ENCODE results near the gene RAB3IL1.

The RAB3IL1 gene

DNA sequence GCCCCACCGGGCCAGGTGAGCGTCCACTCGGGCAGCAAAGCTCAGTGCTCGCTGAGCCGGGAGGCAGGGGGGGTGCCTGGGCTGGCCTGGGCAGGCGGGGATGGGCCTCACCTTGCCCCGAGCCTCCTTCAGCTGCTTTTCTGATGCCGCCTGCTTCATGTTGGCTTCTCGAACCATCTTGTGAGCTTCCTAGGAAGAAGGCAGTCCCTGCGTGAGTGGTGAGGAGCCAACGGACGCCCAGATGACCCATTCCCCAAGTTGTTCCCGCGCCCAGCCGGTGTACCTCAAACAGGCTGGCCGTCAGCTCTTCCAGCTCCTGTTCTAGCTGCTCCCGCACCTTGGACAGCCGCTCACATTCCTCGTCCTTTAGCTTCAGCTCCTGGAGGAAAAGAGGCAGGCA lies 10.1 kb downstream of the RAB3IL1 start:
- DNase-seq (ENCODE audit: low read depth, low spot score) = no peak
- no peak overlapping the region for H3K27ac ChIP-seq

DNA sequence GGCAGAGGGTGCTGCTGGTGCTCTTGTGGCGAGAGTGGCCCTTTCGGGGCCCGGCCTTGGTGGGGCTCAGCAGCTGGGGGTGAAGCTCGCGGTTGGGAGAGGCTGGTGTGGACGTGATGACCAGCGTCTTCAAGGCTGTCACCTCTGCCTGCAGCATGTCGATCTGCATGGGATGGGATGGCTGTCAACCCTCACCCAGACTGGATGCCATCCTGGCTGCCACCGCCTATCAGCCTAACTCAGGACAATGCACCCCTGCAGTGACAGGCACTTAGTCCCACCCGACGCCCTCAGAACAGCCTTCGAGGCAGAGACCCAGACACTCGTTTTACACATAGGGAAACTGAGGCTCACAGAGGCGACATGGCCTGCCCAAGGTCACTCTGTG lies 10.8 kb downstream of the RAB3IL1 start:
- no peak for DNase-seq (ENCODE audit: low read depth, low spot score)
- H3K27ac ChIP-seq = no peak overlapping the region

DNA sequence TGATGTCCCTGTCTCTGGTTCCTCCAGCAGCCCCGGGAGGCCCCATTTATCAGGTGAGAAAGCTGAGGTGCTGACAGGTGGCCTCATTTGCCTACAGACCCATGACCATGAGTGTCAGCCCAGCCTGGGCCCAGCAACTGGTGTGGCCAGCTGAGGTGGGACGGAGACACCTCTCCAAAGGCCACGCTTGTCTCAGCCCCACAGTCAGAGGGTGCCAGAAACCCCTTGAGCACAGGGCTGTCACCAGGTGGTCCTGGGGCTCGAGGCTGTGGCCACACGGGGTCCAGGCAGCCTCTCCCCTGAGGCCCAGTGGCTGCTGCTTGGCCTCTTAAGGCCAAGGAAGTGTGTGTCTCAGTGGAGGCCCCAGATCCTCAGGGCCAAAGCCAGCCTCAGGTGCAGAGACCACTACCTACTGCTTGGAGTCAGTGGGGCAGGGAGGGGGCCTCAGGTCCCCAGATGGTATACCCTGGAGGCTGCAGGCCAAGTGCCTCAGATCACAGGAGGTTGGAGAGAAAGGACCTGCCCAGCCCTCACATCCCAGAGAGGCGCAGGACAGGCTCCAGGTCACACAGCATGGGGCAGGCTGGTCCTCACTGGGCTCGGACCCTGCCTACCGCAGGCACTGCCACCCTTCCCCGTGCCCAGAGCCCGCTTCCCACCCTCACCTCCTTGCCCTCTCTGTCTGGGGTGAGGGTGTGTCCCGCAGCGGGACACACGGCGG lies 11.4 kb downstream of the RAB3IL1 start:
- H3K27ac ChIP-seq = no peak overlapping the region
- DNase-seq (ENCODE audit: low read depth, low spot score) = no peak

DNA sequence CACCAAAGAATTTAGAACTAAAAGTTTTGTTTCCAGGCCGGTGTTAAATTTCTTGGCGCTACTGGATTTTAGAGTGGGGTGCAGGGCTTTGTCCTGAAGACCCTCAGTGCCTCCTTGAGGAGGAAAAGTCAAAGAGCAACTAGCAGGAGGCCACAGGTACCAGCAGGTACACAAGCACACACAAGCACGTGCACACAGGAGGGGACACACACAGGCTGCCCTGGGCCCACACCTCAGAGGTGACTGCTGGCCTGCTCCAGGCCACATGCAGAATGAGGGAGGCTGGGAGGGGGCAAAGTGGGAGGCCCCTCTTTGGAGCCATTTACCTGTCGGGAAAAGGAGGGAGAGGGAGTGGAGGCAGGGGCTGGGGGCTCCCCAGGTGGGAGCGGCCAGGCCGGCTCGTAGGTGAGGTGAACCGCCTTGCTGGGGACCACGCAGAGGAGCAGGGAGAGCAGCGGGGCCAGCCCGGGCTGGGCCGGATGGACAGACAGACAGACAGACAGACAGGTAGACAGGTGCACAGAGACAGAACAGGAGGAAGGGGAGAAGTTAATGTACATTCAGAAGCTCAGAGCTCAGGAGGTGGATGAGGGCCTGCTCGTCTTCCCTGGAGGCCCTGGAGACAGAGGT lies 12.2 kb downstream of the RAB3IL1 start:
- no peak for DNase-seq (ENCODE audit: low read depth, low spot score)
- no peak overlapping the region for H3K27ac ChIP-seq

DNA sequence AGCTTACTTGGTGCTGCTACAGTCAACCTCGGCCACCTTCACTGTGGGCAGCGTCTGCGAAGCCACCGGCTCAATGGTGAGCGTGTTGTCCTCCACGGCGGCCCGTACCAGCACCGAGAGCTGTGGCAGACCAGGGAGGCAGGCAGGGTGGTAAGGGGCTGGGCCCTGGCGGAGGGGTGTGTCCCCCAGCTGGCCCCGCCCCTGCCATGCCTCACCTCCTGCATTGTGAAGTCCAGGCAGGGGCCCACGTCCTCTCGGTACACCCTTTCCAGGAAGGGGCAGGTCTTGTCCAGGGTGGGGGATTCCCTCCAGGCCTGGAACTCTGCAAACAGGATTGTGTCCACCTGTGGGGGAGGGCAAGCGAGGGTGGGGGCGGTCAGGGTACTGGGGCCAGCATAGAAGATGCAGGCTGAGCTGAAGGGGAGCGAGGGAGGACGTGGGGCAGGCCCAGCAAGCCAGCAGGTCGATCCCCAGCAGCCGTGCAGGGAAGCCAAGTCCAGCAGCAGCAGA lies 12.8 kb downstream of the RAB3IL1 start:
- DNase-seq (ENCODE audit: low read depth, low spot score) = no peak

DNA sequence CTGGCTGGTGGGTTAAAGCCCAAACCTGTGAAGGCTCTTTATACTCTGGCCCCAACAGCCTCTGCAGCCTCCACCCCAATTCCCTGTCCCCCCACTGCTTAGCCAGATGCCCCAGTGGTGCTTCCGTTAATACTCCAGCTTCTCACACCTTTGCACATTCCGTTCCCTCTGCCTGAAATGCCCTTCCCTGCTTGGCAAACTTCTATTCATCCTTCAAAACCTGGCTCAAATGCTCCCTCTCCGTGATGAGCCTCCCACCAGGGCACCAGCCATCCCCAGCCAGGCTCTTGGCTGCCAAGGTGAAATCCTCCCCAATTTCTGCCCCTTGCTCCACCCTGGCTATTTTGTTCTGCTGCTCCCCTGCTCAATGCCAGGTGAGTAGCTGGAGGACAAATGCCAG lies 13.5 kb downstream of the RAB3IL1 start:
- no peak for DNase-seq (ENCODE audit: low read depth, low spot score)

More for the DNA sequence above, 12.8 kb downstream of the RAB3IL1 start:
- H3K27ac ChIP-seq = no peak overlapping the region

DNA sequence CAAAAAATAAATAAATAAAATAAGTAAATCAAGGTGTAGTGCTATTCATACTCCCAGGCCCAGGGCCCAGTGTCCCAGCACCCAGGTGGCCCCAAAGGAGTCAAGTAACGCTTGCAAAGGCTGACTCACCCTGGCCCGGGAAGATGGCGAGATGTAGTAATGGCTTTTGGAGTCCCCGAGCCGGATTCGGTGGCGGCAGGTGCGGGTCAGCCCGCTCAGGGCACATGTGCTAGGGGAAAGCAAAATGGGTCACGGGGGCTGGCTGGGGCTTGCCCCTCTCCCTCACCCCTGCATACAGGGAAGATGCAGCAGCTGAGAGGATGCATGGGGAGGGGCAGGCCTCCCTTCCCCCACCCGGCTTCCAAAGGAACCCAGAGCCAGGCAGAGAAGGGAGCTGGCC lies 15.1 kb downstream of the RAB3IL1 start:
- DNase-seq (ENCODE audit: low read depth, low spot score) = no peak
- no peak overlapping the region for H3K27ac ChIP-seq

More for the DNA sequence above, 13.5 kb downstream of the RAB3IL1 start:
- no peak overlapping the region for H3K27ac ChIP-seq

DNA sequence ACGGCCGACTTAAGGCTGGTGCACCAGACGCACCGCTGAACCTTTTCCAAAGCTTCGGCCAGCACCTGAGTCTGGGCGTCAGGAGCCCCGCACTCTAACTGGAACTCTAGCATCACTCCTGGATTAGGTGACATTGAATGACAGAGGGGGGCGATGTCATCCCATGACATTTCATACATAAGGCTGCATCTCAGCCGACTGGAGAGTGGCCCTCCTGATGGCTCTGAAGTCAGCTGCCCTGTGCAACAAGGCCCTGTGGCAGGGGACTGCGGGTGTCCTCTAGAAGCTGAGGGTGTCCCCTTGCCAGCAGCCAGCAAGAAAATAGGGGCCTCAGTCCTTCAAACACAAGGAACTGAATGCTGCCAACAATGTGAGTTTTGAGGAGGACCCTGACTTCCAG lies 16.0 kb downstream of the RAB3IL1 start:
- DNase-seq (ENCODE audit: low read depth, low spot score) = no peak
- no peak overlapping the region for H3K27ac ChIP-seq

DNA sequence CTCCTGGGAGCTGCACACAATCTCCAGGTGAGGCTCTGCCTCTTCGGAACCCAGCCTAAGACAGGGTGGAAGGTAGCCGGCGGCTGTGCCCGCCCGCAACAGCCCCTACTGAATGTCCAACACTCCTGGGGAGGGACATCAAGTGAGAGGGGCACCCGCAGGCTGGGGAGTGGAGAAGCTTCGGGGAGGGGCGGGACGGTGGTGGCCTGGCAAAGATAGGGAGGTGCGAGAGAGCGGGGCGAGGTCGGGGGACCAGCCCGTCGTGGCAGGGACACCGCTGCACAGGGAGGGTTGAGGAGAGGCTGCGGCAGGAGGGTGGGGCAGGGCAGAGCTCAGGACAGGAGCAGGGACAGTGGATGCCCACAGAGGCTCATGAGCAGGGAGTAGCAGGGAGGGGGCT lies 17.1 kb downstream of the RAB3IL1 start:
- no peak overlapping the region for H3K27ac ChIP-seq
- no peak for DNase-seq (ENCODE audit: low read depth, low spot score)

DNA sequence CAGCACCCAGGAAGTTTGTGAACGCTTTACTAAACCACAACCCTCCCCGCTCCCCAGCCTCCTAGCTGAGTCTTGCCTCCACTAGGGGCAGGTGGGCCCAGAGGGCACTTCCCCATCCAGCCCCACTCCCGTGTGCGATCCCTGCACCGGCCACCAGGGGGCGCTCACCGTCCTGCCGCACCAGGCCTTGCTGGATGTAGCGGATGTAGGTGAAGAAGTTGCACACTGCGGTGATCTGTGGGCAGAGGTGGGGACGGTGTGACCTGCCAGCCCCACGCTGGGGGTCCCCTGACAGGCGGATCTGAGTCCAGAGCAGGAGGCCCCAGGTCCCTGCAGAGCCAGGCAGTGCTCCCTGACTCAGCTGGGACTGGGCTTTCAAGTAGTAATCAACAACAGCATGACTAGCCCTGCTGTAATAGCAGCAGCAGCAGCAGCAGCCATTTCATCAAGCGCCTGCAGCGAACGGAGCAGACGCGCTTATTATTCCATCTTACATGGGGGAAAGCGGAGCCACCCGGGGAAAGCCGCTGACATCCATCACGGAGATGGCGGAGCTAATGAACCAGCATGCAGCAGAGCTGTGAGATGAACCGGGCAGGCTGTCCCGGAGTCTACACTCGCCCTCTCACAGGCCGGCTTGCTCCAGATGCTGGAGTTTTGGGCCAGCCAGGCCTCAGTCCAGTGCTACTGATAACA lies 18.1 kb downstream of the RAB3IL1 start:
- no peak overlapping the region for H3K27ac ChIP-seq
- DNase-seq (ENCODE audit: low read depth, low spot score) = no peak

DNA sequence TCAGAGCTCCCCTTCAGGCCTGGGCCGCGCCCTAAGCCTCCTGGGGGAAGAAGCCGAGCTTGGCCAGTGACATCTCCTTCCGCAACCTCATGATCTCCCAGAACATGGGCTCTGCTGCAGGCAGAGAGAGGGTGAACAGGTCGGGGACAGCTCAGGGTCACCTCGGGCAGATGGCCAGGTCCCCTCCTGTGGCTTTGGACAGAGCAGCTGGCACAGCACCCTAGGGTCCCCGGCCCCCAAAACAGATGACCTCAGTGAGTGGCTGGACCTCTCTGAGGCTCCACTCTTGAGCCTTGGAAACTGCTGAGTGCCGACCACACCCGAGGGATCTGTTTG lies 19.2 kb downstream of the RAB3IL1 start:
- DNase-seq (ENCODE audit: low read depth, low spot score) = no peak
- H3K27ac ChIP-seq = no peak overlapping the region

DNA sequence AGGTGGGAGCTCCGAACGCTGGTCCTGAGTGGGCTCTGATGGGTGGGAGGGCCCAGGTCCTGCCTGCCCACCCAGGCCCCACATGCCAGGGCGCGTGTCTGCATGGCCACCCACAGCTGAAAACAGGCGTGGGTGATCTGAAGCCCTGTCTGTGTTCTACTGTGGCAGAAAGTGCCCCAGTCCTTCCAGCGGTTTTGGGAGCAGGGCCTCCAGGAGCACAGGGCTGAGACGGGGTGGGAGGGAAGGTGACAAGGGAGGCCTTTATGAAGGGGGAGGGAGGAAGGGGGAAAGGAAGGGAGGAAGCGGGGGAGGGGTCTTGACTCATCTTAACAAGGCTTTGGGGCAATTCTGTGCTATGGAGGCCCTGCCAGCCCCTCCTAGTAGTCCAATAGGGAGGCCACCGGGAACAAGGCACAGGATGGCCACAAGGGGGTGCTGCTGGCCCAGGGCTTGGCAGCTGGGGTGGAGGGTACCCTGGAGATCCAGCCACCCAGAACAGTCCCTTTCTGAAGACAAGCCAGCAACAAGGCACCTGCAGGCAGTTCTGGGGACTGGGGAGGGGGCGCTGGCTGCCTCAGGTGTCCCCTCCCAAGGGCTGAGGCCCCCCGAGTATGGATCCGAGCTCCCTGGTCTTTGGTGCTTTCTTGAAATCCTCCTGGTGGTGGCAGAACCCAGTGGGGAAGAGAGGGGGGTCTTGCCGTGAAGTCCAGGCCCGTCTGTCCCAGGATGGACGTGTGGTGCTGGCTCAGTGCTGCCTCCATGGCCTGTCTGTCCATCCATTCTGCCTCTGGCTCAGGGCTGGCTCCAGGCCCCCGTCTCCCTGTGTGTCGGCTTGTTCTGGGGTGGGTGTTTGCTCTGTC lies 19.7 kb downstream of the RAB3IL1 start:
- no peak overlapping the region for H3K27ac ChIP-seq
- no peak for DNase-seq (ENCODE audit: low read depth, low spot score)

DNA sequence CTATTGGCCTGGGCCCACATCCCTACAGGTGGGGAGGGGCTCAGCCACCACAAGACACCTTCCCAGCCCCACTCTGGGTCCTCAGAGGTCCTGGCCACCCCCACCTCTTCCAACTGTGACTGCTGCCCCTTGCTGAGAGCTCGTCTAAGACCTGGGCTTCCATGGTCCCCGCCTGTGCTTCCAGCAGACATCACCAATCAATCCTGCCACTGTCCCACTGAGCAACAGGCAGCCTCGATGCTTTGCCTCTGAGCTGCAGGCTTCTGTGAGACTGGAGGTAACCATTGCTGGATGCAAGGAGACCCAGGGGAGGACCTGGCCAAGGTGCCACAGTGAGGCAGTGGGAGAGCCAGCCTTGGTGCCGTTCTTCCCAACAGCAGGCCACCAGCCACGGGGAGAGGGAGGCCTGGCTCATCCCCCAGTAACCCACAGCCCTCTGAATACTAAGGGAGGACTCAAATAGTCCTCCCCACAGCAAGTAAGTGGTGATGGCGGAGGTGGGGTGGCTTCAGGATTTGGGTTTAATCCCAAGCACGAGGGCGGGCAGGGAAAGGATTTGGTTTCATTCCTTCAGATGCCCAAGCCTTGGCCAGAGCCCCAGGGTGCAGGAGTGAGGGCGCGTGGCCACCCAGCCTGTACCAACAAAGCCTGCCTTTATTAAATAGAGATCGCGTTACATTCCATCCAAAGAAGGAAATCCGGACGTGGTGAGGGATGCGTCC lies 20.5 kb downstream of the RAB3IL1 start:
- no peak overlapping the region for H3K27ac ChIP-seq
- DNase-seq (ENCODE audit: low read depth, low spot score) = no peak

DNA sequence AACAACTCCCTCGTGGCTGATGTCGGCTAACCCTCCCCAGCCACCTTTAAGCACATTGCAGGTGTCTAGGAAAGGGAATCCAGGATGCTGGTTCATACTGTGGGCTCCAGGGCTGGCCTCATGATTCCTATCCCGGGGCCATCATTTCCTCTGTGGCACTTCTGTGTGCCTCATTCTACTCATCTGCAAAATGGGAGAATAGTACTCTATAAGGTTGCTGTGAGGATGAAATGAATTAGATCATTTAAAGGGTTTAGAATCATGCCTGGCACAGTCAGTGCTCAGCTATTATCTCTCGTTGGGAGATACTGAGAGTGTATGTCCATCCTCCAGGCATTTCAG lies 21.7 kb downstream of the RAB3IL1 start:
- DNase-seq (ENCODE audit: low read depth, low spot score) = no peak
- H3K27ac ChIP-seq = no peak overlapping the region

DNA sequence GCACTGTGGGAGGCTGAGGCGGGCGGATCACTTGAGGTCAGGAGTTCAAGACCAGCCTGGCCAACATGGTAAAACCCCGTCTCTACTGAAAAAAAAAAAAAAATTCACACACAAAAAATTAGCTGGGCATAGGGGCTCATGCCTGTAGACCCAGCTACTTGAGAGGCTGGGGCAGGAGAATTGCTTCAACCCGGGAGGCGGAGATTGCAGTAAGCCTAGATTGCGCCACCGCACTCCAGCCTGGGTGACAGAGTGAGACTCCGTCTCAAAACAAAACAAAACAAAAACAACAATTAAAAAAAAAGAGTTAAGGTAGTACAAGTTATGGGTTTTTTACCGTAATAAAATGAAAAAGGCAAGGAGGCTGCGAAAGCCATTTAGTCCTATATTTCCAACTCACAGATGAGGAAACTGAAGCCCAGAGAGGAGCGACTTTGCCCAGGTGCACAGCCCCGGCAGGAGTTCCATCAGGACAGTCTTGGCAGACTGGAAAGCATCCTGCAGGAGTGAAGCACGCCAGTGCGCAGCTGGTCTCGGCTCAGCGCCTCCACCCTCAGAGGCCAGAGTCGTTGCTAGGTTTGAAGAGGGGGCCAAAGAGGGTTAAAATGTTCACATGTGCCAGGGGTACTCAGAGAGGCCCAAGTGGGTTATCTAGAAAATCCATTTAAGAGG lies 22.2 kb downstream of the RAB3IL1 start:
- H3K27ac ChIP-seq = no peak overlapping the region
- no peak for DNase-seq (ENCODE audit: low read depth, low spot score)

DNA sequence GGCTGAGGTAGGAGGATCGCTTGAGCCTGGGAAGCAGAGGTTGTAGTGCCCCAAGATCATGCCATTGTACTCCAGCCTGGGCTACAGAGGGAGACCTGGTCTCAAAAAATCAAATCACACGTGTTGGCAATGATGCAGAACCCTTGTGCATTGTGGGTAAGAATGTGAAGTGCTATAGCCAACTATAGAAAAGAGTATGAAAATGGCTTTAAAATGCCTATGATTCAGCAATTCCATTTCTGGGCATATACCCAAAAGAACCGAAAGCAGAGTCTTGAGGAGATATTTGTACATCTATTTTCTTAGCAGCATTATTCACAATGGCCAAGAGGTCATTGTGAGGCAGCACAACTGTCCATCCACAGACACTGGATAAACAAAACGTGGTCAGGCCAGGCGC lies 23.4 kb downstream of the RAB3IL1 start:
- DNase-seq (ENCODE audit: low read depth, low spot score) = no peak
- no peak overlapping the region for H3K27ac ChIP-seq

DNA sequence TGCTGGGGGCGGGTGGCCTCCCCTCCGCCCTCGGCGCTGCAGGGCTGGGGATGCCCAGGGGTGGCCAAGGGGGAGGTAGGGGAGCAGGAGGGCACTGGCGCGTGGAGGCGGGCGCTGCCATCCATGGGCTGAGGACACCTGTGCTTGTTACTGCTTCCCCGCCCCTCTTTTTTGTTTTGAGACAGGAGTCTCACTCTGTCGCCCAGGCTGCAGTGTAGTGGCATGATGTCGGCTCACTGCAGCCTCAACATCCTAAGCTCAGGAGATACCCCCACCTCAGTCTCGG lies 25.3 kb downstream of the RAB3IL1 start:
- DNase-seq (ENCODE audit: low read depth, low spot score) = no peak
- no peak overlapping the region for H3K27ac ChIP-seq

DNA sequence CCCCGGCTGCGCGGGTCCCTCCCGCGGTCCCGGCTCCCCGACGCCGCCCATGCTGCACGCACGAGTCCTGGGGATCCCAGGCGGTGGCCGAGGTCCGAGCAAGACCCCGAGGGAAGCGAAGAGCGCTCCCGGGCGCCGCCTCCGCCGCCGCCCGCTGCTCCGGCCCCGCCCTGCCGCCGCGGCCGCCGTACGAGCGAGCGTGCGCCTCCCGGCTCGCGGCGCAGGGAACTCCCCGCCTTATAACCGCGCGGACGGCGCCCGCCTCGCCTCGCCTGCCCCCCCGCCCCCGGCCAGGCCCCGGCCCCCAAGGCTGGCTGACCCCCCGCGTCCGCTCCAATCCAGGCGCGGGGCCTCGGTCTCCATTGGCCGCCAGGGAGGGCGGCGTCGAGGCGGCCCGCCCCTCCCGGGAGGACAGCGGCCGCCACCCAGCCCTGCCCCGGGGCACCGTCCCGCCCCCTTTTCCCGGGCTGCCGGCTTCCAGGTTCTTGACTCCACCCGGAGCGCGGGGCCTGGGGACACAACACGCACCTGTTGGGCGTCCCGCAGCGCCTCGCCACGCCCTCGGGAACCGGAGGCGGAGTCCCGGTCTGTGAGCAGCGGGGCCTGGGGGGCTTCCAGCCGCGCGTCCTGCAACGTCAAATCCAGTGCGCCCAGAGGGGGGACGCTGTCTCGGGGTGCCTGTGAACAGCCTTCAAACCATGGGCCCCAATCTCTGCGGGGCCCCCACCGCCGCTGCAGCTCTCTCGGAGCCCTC lies 25.9 kb downstream of the RAB3IL1 start, which contains the start of gene FADS3:
TSS of gene FADS3 (minus strand) at position 215 of the 754 bp plus-strand sequence. CDS start at position 51, 164 bp downstream.
- peak within 1 kb of the TSS; percentile 72 for H3K27ac ChIP-seq
- no peak for DNase-seq (ENCODE audit: low read depth, low spot score)

All from epithelial cell of prostate (primary cell).